Measurements from ENCODE around the gene ARHGAP33. TPM values are rescaled to one million over a fixed set of nuclear protein-coding genes. Genes with fewer than 3 reads are reported as not detected.

Gene ARHGAP33
- total RNA-seq, 4 donors from 2014 or later, result 8.6 to 166 (median 20.0) TPM

DNA sequence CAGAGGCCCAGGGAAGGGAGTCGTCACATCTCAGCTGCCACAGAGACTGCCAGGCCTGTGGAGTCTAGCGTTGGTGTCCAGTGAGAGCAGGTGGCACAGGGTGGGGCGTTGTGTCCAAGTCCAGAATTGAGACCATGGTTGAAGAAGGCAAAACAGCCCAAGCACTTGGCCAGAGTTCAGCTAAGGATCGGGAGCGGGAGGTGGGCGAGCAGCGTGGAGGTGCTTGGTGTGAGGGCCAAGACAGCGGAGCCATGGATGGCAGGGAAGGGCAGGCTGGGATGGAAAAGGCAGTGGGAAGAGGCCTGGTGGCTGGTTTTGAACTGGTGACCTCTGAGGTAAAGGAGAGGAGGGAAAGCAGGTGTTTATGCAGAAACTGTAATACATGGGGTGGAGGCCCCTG is 41.1 kb upstream of the ARHGAP33 start:
- H3K9me3 ChIP-seq, result no peaks in the 10 kb centered on the region
- H3K4me1 ChIP-seq, result peaks cover 0 to 3% (median under 1%) of the 10 kb centered on the region in 4 donors
- no peak for DNase-seq
- H3K27ac ChIP-seq, result no peak overlapping the region
- no peak for TF ChIP-seq POLR2A (IDR thresholded peaks at IDR 0.05)
- TF ChIP-seq, protein P1, sequence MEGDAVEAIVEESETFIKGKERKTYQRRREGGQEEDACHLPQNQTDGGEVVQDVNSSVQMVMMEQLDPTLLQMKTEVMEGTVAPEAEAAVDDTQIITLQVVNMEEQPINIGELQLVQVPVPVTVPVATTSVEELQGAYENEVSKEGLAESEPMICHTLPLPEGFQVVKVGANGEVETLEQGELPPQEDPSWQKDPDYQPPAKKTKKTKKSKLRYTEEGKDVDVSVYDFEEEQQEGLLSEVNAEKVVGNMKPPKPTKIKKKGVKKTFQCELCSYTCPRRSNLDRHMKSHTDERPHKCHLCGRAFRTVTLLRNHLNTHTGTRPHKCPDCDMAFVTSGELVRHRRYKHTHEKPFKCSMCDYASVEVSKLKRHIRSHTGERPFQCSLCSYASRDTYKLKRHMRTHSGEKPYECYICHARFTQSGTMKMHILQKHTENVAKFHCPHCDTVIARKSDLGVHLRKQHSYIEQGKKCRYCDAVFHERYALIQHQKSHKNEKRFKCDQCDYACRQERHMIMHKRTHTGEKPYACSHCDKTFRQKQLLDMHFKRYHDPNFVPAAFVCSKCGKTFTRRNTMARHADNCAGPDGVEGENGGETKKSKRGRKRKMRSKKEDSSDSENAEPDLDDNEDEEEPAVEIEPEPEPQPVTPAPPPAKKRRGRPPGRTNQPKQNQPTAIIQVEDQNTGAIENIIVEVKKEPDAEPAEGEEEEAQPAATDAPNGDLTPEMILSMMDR (IDR thresholded peaks at IDR 0.05), result no peak
- H3K36me3 ChIP-seq, result peaks cover 0 to 97% (median 0%) of the 10 kb centered on the region in 3 donors
- H3K4me3 ChIP-seq, result no peak overlapping the region
- H3K27me3 ChIP-seq, result no peaks in the 10 kb centered on the region

DNA sequence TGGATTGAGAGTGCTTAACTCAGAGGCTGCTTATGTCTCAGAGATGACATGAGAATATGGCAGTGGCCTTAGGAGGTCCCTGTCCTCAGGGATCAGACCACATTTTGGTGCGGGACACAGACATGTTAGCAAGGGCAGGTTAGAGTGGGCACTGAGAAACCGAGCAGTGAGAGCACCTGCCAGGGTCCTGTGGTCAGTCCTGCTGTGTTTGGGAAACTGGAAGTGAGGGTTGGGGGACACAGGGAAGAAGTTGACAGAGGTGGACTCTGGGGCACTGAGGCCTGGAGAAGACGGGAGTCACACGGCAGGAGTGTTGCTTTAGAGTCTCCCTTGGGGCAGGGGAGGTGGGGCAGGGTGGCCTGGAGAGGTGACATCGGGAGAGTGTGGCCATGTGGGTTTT is 40.5 kb upstream of the ARHGAP33 start:
- no peaks in the 10 kb centered on the region for H3K27me3 ChIP-seq
- H3K36me3 ChIP-seq, result peaks cover 0 to 92% (median 0%) of the 10 kb centered on the region in 3 donors
- TF ChIP-seq POLR2A (IDR thresholded peaks at IDR 0.05), result no peak
- TF ChIP-seq, protein P1 (IDR thresholded peaks at IDR 0.05), result no peak
- H3K27ac ChIP-seq, result no peak overlapping the region
- H3K4me1 ChIP-seq, result peaks cover 0 to 8% (median 5%) of the 10 kb centered on the region in 4 donors
- H3K9me3 ChIP-seq, result no peaks in the 10 kb centered on the region
- no peak overlapping the region for H3K4me3 ChIP-seq
- no peak for DNase-seq

DNA sequence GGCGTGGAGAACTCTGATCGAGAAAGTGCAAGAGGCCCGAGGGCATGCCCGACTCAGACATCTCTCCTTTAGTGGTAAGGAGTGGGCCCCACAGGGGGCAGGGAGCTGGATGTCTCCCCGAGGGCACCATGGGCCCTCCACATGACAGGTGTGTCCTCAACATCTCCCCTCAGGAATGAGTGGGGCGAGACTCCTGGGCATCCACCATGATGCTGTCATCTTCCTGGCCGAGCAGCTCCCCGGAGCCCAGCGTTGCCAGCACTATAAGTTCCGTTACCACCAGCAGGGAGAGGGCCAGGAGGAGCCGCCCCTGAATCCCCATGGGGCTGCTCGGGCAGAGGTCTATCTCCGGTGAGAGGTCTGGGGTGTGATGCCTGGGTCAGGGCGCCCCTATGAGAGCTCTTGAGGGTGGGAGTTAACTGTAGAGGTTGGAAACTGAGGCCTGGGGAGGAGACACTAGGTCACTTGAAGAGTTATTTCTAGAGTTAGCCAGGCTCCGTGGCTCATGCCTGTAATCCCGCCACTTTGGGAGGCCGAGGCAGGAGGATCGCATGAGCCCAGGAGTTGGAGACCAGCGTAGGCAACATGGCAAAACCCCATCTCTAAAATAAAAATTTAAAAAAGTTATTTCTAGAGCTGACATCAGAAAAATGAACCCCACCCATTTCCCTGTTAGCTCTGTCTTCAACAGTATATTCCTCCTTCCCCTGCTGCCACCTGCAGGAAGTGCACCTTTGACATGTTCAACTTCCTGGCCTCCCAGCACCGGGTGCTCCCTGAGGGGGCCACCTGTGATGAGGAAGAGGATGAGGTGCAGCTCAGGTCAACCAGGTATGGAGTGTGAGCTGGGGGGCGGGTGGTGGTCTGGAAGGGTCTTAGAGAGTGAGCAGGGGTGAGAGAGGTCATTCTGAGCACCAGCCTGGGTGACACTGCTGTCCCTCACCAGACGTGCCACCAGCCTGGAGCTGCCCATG is 38.2 kb upstream of the ARHGAP33 start:
- TF ChIP-seq POLR2A (IDR thresholded peaks at IDR 0.05), result no peak
- TF ChIP-seq, protein P1 (IDR thresholded peaks at IDR 0.05), result peak in 2 of 6 experiments; percentile 21 to 32
- Histone ChIP-seq H3K36me3 (peaks cover 0 to 69% (median 0%) of the 10 kb centered on the region in 3 donors), H3K27ac (no peak overlapping the region), H3K4me3 (no peak overlapping the region), H3K9me3 (no peaks in the 10 kb centered on the region), H3K4me1 (peaks cover 0 to 11% (median 6%) of the 10 kb centered on the region in 4 donors), H3K27me3 (no peaks in the 10 kb centered on the region)
- peak in 1 of 3 donors; percentile 38 for DNase-seq

GRCh38 chr19:35738021-35738886 is 37.1 kb upstream of the ARHGAP33 start:
- H3K27ac ChIP-seq, result no peak overlapping the region
- DNase-seq, result no peak

DNA sequence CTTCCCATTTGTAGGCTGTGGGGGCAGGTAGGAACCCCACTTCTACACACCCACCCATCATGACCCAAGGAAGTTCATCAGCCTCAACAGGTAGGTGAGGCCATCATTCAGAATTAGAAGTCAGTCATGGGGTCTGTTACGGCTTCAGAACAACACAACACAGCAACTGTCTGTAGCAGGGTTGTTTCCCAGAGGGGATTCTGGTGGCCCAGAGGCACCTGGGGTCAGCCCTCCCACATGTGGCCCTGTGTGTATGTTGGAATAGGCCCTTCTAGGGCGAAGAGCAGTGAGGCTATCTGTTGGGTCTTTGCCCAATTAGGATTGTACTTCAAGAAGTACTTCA is 36.5 kb upstream of the ARHGAP33 start:
- Histone ChIP-seq H3K9me3 (no peaks in the 10 kb centered on the region), H3K4me1 (peaks cover 0 to 21% (median 7%) of the 10 kb centered on the region in 4 donors), H3K36me3 (peaks cover 0 to 58% (median 0%) of the 10 kb centered on the region in 3 donors), H3K4me3 (no peak overlapping the region), H3K27me3 (no peaks in the 10 kb centered on the region), H3K27ac (no peak overlapping the region)
- no peak for DNase-seq
- TF ChIP-seq POLR2A (IDR thresholded peaks at IDR 0.05), result no peak
- TF ChIP-seq, protein P1 (IDR thresholded peaks at IDR 0.05), result no peak

More at GRCh38 chr19:35738021-35738886, 37.1 kb upstream of the ARHGAP33 start:
- Histone ChIP-seq H3K4me1 (peaks cover 0 to 19% (median 6%) of the 10 kb centered on the region in 4 donors), H3K36me3 (peaks cover 0 to 64% (median 0%) of the 10 kb centered on the region in 3 donors), H3K27me3 (no peaks in the 10 kb centered on the region), H3K9me3 (no peaks in the 10 kb centered on the region), H3K4me3 (no peak overlapping the region)
- TF ChIP-seq, protein P1 (IDR thresholded peaks at IDR 0.05), result no peak
- TF ChIP-seq POLR2A (IDR thresholded peaks at IDR 0.05), result no peak

Measured in Peyer's patch (tissue), 4 donors.